Jurkat, Clone E6-1 (cell line): Measurements from ENCODE around the gene SLC2A4RG.

Experiments
- DNase-seq: peaks from one replicate; pipeline ENCODE4 v3.0.0-alpha.2; 2011; ENCODE audit warnings: low read depth, low spot score
- H3K4me3 ChIP-seq: 2 replicates; pipeline ENCODE4 v1.5.1; 2011; ENCODE audit warnings: mild to moderate bottlenecking, low read length, control low read depth, moderate library complexity

SLC2A4RG gene

DNA sequence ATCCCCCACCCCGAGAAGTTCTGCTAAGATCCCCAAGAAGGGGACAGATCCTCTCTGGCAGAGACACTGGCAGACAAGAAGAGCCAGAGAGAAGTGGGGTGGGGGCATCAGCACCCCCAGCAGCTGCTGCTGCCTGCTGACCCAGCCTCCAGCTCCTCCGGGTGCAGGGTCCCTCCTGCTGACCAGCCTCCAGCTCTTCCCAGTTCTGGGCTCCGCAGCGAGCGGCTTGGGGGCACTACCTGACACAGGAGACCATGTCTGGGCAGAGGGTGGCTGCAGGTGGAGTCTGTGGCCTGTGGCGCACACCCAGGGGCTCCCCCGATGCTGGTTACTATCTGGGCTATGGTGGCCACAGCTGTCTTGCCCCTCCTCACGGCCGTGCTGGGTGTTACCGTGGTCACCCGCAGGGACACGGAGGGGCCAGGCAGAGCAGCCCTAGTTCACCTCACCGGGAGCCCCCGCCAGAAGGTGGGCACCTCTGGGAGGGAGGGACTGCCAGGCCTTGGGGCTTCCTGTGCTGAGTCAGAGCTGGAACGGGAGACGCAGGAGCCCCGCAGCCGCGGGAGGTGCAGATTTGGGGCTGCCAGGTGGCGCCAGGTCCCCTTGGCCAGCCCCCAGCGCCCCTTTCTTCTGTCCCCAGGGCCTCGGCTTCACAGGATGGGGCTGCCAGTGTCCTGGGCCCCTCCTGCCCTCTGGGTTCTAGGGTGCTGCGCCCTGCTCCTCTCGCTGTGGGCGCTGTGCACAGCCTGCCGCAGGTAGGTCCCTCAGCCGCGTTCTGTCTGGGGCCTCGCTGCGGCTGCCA lies 2.5 kb upstream of the SLC2A4RG start:
- DNase-seq, result no peak
- peak overlapping the region; percentile 93 for H3K4me3 ChIP-seq

DNA sequence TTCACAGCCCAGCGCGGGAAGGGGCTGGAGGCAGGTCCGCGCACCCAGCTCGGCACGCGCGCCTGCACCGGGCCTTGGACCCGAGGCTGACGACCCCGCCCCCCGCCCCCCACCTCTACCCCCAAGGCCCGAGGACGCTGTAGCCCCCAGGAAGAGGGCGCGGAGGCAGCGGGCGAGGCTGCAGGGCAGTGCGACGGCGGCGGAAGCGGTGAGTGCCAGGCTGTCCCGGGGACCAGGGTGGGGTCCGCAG lies 2.0 kb upstream of the SLC2A4RG start:
- H3K4me3 ChIP-seq, result peak overlapping the region; percentile 93
- DNase-seq, result no peak

DNA sequence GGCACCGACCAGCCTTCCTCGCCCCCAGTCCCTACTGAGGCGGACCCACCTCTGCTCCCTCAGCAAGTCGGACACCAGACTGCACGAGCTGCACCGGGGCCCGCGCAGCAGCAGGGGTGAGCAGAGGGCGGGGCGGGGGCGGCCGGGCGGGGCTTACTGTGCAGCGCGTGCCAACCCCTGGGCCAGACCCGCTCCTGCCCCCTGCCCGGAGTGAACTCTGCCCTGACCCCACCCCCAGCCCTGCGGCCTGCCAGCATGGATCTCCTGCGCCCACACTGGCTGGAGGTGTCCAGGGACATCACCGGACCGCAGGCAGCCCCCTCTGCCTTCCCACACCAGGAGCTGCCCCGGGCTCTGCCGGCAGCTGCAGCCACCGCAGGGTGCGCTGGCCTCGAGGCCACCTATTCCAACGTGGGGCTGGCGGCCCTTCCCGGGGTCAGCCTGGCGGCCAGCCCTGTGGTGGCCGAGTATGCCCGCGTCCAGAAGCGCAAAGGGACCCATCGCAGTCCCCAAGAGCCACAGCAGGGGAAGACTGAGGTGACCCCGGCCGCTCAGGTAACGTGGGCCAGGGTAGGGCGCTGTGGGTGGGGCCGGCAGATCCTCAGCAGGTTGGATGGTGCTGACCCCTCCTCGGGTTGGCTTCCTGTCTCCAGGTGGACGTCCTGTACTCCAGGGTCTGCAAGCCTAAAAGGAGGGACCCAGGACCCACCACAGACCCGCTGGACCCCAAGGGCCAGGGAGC lies 1.5 kb upstream of the SLC2A4RG start:
- no peak for DNase-seq
- peak overlapping the region; percentile 93 for H3K4me3 ChIP-seq

DNA sequence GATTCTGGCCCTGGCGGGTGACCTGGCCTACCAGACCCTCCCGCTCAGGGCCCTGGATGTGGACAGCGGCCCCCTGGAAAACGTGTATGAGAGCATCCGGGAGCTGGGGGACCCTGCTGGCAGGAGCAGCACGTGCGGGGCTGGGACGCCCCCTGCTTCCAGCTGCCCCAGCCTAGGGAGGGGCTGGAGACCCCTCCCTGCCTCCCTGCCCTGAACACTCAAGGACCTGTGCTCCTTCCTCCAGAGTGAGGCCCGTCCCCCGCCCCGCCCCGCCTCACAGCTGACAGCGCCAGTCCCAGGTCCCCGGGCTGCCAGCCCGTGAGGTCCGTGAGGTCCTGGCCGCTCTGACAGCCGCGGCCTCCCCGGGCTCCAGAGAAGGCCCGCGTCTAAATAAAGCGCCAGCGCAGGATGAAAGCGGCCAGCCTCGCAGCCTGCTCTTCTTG lies 868 bp upstream of the SLC2A4RG start:
- DNase-seq, result no peak
- H3K4me3 ChIP-seq, result peak overlapping the region; percentile 93

DNA sequence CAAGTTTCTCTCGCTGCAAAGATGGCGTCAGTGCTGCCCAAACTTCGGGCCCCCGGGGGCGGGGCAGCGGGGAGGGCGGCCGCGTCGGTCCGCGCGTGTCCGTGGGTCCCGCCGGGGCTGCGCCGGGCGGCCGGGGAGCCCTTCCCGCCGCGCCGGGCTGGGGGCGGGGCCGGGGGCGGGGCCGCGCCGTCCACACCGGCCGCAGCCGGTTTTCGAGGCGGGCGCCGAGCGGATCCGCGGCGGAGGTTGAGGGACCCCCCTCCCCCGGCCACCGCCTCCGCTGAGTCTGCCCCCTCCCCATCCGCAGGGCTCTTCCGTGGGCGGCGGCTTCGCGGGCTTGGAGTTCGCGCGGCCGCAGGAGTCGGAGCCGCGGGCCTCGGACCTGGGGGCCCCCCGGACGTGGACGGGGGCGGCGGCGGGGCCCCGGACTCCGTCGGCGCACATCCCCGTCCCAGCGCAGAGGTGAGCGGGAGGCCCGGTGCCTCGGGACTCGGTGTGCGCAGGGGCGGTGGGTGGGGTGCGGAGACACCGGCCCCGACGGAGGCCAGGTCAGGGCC lies 572 bp downstream of the SLC2A4RG start:
- DNase-seq, result no peak

DNA sequence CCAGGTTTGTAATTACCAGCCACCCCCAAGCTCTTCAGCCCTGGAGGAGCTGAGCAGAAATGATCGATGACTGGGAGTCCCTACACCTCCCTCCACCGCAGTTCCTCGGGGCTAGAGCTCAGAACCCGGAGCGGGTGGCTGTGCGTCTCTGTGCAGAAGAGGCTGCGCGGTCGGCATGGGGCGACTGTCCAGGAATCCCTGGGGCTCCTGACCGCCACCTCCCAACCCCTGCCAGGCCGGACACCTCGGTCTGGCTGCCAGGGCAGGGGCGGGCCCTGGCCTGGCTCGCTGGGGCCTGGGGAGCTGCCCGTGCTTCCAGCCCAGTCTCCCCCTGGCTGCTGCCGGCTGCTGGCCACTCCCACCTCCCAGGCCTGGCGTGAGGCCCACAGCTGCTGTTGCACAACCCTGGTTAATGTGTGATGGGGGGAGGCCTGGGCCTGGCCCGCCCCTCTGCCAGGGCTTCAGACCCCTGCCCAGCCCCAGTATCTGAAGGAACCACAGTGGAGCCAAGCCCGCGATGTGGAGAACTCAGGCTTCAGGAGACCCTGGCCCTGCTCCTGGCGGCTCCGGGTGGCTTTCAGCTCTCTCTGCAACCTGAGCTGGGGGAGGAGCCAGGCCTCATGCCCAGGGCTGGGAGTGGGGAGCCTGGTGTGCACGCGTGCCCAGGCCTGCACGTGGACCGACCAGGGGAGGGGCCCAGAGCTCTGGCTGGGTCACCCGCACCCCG lies 1.2 kb downstream of the SLC2A4RG start:
- no peak for DNase-seq
- H3K4me3 ChIP-seq, result no peak overlapping the region

More for the DNA sequence above, 572 bp downstream of the SLC2A4RG start:
- no peak overlapping the region for H3K4me3 ChIP-seq

DNA sequence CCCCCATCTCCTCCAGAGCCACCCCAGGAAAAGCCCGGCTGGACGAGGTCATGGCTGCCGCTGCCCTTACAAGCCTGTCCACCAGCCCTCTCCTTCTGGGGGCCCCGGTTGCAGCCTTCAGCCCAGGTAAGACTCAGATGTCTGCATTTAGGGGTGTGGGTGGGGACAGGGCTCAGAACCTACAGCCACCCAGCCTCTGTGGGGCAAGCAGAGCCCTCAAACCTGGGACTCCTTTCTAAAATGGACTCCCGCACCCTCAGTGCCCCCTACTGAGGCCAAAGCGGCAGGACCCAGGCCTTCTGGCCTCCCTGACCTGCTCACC lies 1.7 kb downstream of the SLC2A4RG start:
- no peak overlapping the region for H3K4me3 ChIP-seq
- no peak for DNase-seq

DNA sequence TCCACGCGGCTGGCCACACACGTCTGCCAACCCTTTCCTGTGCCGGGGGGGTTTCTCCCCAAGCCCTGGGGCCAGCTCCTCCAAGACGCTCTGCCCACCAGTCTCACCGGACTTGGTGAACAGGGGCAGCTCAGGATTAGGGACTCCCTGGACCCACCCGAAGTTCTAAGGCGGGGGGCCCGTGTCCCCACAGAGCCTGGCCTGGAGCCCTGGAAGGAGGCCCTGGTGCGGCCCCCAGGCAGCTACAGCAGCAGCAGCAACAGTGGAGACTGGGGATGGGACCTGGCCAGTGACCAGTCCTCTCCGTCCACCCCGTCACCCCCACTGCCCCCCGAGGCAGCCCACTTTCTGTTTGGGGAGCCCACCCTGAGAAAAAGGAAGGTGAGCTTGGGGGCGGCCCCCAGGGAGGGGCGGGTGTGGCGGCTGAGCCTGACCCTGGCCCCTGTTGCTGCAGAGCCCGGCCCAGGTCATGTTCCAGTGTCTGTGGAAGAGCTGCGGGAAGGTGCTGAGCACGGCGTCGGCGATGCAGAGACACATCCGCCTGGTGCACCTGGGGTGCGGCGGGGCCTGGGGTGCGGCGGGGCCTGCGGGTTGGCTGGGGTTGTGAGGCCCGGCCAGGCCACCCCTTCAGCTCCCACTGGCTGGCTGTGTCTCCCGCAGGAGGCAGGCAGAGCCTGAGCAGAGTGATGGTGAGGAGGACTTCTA lies 2.3 kb downstream of the SLC2A4RG start:
- H3K4me3 ChIP-seq, result no peak overlapping the region

DNA sequence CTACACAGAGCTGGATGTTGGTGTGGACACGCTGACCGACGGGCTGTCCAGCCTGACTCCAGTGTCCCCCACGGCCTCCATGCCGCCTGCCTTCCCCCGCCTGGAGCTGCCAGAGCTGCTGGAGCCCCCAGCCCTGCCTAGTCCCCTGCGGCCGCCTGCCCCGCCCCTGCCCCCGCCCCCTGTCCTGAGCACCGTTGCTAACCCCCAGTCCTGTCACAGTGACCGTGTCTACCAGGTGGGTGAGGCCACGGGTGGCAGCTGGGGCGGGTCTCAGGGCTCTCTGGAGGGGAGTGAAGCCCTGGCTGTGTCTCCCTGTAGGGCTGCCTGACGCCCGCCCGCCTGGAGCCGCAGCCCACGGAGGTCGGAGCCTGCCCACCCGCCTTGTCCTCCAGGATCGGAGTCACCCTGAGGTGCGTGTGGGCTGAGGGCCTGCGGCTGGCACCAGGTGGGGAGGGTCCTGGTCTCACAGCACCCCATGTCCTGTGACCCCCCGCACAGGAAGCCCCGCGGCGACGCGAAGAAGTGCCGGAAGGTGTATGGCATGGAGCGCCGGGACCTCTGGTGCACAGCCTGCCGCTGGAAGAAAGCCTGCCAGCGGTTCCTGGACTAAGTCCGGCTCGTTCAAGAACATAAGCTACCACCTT lies 2.9 kb downstream of the SLC2A4RG start:
- no peak for DNase-seq
- no peak overlapping the region for H3K4me3 ChIP-seq

More for the DNA sequence above, 2.3 kb downstream of the SLC2A4RG start:
- no peak for DNase-seq

DNA sequence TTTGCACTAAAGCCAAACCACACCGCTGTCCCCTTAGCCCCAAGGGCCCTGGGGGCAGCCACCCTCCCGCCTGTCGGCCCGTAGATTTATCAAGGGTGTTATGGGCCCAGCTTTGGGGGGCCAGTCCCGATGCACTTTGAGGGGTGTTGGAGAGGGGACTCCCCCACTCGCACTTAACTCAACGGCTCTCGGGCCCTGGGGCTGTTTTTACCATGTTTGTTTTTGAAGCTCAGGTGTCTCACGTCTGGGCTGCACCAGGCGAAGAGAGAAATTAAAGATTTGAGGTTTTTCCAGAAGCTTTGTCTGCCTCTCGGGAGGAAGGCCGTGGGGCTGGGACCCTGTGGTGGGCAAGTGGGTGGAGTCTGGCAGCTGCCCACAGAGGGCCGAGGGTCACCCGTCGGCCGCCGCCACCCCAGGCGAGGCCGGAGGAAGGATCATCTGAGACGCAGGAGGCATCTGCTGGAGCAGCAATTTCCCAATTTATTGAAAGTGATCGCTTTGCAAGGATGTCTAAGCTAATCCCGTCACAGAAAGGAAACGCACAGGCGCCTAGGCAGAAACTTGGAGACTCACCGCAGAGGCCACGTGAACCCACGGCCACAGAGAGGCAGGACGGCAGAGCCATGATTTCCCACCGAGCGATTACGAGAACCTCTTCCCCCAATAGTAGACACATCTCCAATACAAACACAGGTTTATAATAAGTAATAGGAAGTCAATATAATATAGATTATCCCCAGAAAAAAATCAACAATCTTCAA lies 3.8 kb downstream of the SLC2A4RG start:
- no peak for DNase-seq
- no peak overlapping the region for H3K4me3 ChIP-seq

DNA sequence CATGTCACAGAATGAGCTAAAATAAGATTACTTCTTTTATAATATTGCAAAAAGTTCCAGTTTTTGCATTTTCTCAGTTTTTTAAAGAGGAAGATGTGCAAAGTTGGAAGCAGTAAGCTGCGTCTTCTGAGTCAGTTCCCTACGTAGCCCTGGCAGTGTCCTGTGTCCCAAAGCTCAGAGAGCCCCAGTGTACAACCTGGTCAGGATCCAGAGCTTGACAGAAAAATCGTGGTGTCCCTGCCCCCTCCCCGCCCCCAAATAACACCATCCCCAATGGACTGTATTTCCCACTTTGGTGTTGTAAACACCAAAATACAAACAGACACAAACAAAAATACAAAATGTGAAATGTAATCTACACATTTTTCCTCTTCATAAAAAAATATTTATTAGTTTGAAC lies 4.6 kb downstream of the SLC2A4RG start:
- no peak for DNase-seq
- no peak overlapping the region for H3K4me3 ChIP-seq

DNA sequence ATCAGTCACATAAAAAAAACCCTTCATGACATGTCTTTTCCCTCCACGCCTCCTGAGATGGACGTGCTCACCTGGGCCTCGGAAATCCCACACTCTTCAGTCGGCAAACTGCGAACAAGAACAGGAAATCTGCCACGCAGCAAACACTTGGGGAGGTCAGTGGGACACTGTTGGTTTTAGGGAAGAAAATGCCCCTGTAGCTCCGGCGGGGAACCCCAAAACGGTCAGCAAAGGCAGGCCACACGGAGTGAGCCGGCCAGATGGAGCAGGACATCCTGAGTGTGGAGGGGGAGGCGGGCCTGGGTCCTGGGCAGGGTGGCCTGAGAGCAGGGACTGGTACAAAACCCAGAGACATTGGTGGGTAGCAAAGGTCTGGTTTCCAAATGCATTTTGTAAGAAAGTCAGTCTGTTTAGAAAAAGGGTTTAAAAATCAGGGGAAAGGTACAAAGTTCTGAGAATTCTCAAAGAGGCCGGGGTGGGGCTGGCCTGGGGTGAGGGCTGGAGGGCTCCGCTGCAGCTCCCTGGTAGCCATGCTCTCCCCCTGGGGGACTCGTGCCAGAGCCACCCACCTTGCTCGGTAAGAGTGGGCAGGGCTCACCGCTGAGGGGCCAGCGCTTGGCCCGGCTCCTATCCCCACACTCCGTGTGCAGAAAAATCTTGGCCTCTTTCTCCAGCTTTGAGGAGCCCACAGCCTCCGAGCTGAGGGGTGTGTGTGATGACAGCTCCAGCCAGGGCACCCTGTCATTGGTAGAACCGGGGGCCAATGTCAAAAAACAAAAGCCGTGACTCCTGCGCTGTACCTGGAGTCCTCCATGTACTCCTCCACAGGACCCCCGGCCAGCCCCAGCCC lies 5.2 kb downstream of the SLC2A4RG start:
- no peak for DNase-seq

DNA sequence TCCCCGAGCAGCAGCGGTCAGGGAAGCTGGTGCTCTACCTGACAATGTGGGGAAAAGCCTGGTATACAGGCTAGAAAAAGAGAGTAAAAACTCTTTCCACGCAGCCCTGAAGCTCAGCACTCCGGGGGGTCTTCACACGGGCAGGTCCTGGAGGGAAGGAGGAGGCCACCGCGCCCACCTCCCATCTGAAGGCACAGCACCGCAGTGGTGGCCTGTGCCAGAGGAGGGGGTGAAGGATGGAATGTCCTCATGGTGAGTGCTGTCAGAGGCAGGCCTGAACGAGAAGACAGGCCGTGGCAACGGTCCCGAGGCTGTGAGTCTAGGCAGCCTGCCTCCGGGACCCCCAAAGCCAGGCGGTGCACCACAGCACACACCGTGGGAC lies 5.8 kb downstream of the SLC2A4RG start:
- H3K4me3 ChIP-seq, result no peak overlapping the region
- no peak for DNase-seq

More for the DNA sequence above, 5.2 kb downstream of the SLC2A4RG start:
- no peak overlapping the region for H3K4me3 ChIP-seq

DNA sequence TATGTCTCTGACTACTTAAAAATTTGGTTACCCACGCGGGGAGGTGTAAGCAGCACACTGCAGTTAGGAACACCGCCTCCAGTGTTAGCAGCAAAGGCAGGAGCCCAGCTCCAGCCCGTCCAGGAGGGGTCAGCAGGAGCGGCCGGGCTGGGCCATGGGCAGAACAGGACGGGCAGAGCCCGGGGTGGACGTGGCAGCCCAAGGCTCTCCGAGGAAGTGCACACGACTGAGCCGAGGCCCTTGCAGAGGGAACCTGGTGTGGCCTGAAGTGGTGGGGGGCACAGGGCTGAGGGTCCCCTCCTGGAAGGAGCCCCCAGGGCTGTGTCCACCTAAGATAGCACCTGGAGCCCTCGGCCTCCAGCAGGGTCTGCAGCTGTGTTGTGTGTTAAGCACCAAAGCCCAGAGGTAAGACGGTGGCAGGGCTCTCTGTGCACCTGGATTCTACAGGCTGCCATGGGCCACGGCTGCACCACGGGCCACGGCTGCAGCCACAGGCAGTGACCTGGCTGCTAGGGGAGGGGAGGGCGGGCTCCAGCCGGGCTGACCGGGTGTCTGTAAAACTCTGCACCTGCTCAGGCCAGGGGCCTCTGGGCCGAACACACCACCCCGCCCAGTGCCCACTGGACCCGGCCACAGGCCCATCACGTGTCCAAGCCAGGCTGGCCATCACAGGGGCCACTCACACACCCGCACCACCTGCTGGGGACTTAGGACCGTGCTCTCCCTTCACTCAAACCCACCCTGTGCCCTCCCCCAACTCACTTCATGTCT lies 6.6 kb downstream of the SLC2A4RG start:
- no peak overlapping the region for H3K4me3 ChIP-seq
- no peak for DNase-seq

DNA sequence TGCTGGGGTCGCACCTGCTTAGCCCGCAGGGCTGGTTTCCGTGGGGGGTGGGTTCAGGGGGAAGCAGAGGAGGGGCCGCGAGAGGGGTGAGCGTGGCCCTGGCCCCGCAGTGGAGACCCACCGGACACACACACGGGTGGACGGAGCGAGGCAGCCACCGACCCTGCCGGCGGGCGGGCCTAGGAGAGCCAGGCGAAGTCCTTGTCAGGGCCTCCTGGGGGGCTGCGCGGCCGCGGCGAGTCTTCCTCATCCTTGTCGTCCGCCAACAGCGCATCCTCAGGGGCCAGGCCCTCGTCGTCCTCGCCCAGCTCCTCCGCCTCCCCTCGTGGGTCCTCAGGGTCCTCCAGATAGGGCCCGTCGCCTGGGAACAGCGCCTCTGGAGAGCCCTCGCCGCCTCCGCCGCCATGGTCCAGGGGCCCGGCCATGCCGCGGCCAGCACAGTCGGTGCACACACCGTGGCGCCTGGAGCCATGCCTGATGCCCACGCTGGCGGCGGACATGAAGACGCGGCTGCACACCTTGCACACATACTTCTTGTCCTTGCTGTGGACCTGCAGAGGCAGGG lies 7.3 kb downstream of the SLC2A4RG start:
- H3K4me3 ChIP-seq, result no peak overlapping the region
- no peak for DNase-seq

DNA sequence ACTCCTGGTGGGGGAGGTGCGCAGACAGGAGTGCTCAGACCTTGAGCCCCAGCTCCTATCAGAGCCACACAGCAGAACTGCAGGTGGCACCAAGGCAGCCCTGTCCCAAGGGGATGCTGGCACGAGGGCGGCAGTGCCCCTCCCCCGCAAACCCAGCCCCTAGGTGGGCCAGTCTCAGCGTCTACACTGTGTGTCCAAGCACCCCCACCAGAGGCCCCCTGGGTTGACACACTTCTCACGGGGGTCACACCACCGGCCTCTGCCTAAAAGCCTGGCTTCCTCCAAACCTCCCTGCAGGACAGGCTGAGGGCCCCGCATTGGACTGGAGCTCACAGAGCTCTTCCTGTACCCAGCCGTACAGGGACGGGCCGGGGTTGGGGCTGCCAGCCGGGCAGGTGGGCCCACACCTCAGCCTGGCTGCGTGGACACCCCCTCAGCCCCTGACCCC lies 8.1 kb downstream of the SLC2A4RG start:
- no peak overlapping the region for H3K4me3 ChIP-seq
- no peak for DNase-seq
